ENCODE data around the gene ITFG2. TPM values are rescaled to one million over a fixed set of nuclear protein-coding genes. Genes with fewer than 3 reads are reported as not detected.

ITFG2 gene
- total RNA-seq, 2 experiments from 2014 or later = 25.4 to 25.8 TPM

GRCh38 chr12:2794736-2795289, 17.7 kb upstream of the ITFG2 start, which contains the start of gene FKBP4:
Gene FKBP4 (plus strand): TSS chr12:2794970. CDS start chr12:2795140, 170 bp downstream.
- CTCF ChIA-PET = interaction anchor here (1.2 to 3.7 kb wide), 4 partner anchors 15 to 112 kb away, joined by 3 to 21 read pairs (median 6); no protein-coding TSS in a partner anchor
- Mint-ChIP-seq H3K4me1 (ENCODE audit: low read depth) (peaks cover 29% of the 10 kb centered on the region), H3K27me3 (no peaks in the 10 kb centered on the region), H3K36me3 (ENCODE audit: low read depth) (peaks cover 40% of the 10 kb centered on the region), H3K9me3 (no peaks in the 10 kb centered on the region), H3K27ac (peak within 1 kb of the TSS; percentile 84), H3K4me3 (peak within 1 kb of the TSS; percentile 92)
- intact Hi-C loops (cut with micrococcal nuclease) = no loop called here
- no peak for TF ChIP-seq CTCF (IDR thresholded peaks at IDR 0.05)
- DNase-seq (peak; percentile 92), ATAC-seq (peak; percentile 93)
- POLR2A ChIA-PET = interaction anchor here (0.7 to 3.0 kb wide), 5 partner anchors 9 to 104 kb away, joined by 3 to 27 read pairs (median 13); partner anchors contain the start of gene ITFG2

GRCh38 chr12:2795291-2796186, 16.9 kb upstream of the ITFG2 start:
- Mint-ChIP-seq H3K36me3 (ENCODE audit: low read depth) (peaks cover 47% of the 10 kb centered on the region), H3K27me3 (no peaks in the 10 kb centered on the region), H3K4me3 (peak overlapping the region; percentile 92), H3K9me3 (no peaks in the 10 kb centered on the region), H3K27ac (peak overlapping the region; percentile 84), H3K4me1 (ENCODE audit: low read depth) (peaks cover 29% of the 10 kb centered on the region)
- POLR2A ChIA-PET = interaction anchor here (1.4 to 3.0 kb wide), 4 partner anchors 9 to 104 kb away, joined by 5 to 27 read pairs (median 14); partner anchors contain the start of gene ITFG2
- no peak for TF ChIP-seq CTCF (IDR thresholded peaks at IDR 0.05)
- CTCF ChIA-PET = interaction anchor here (0.7 to 3.7 kb wide), 7 partner anchors 10 to 278 kb away, joined by 3 to 21 read pairs (median 3); no protein-coding TSS in a partner anchor
- DNase-seq (peak; percentile 76), ATAC-seq (peak; percentile 75)
- intact Hi-C loops (cut with micrococcal nuclease) = no loop called here

GRCh38 chr12:2796187-2796666, 16.2 kb upstream of the ITFG2 start:
- H3K4me3 Mint-ChIP-seq = peak overlapping the region; percentile 92
- peak overlapping the region; percentile 84 for H3K27ac Mint-ChIP-seq
- H3K36me3 Mint-ChIP-seq (ENCODE audit: low read depth) = peaks cover 53% of the 10 kb centered on the region
- POLR2A ChIA-PET = interaction anchor here (0.6 to 3.0 kb wide), 4 partner anchors 8 to 220 kb away, joined by 3 to 27 read pairs (median 14); partner anchors contain the start of gene ITFG2
- CTCF ChIA-PET = interaction anchor here (0.7 to 3.7 kb wide), 6 partner anchors 9 to 277 kb away, joined by 3 to 21 read pairs (median 4); no protein-coding TSS in a partner anchor
- H3K4me1 Mint-ChIP-seq (ENCODE audit: low read depth) = peaks cover 32% of the 10 kb centered on the region
- no peaks in the 10 kb centered on the region for H3K27me3 Mint-ChIP-seq
- no peak for TF ChIP-seq CTCF (IDR thresholded peaks at IDR 0.05)
- intact Hi-C loops (cut with micrococcal nuclease) = no loop called here
- no peaks in the 10 kb centered on the region for H3K9me3 Mint-ChIP-seq
- no peak for ATAC-seq
- DNase-seq = no peak

- TF ChIP-seq CTCF (IDR thresholded peaks at IDR 0.05) = no peak
- Mint-ChIP-seq H3K36me3 (ENCODE audit: low read depth) (peaks cover 61% of the 10 kb centered on the region), H3K9me3 (no peaks in the 10 kb centered on the region), H3K4me1 (ENCODE audit: low read depth) (peaks cover 30% of the 10 kb centered on the region), H3K4me3 (peak overlapping the region; percentile 92), H3K27me3 (no peaks in the 10 kb centered on the region), H3K27ac (peak overlapping the region; percentile 17)
- ATAC-seq (no peak), DNase-seq (no peak)
- intact Hi-C loops (cut with micrococcal nuclease) = no loop called here
- ChIA-PET POLR2A (interaction anchor here (1.5 kb wide), 1 partner anchor 79 kb away, joined by 3 read pairs; the partner anchor contains the start of genes FOXM1 and RHNO1), CTCF (interaction anchor here (1.0 to 1.2 kb wide), 2 partner anchors 13 to 14 kb away, joined by 3 read pairs; no protein-coding TSS in a partner anchor)
These were observed 14.6 kb upstream of the ITFG2 start for GRCh38 chr12:2797721-2798418.
